ENCODE measurements around the gene ENTPD6. TPM values are rescaled to one million over a fixed set of nuclear protein-coding genes. Genes with fewer than 3 reads are reported as not detected.

Gene ENTPD6
- total RNA-seq, 1 donor from 2014 or later, result 57.8 TPM

GRCh38 chr20:25177890-25178321 lies 17.6 kb upstream of the ENTPD6 start:
- peaks cover 14% of the 10 kb centered on the region for H3K9me3 Mint-ChIP-seq (ENCODE audit: unreplicated experiment)
- H3K27me3 Mint-ChIP-seq (ENCODE audit: low read depth, unreplicated experiment), result peaks cover 40% of the 10 kb centered on the region
- Histone ChIP-seq H3K9ac (ENCODE audit: low read length) (no peak overlapping the region), H3K4me2 (ENCODE audit: low read length) (peak overlapping the region; percentile 63), H3K36me3 (ENCODE audit: insufficient read depth, low read length) (no peaks in the 10 kb centered on the region), H3K9me3 (ENCODE audit: insufficient read depth, low read depth, low read length) (no peaks in the 10 kb centered on the region), H3K27ac (ENCODE audit: low read depth, low read length) (no peak overlapping the region), H3K79me2 (ENCODE audit: insufficient read depth, low read length) (no peaks in the 10 kb centered on the region), H3K27me3 (ENCODE audit: insufficient read depth, low read length) (no peaks in the 10 kb centered on the region), H3K4me1 (ENCODE audit: insufficient read depth, low read length) (peaks cover 21% of the 10 kb centered on the region), H2AFZ (ENCODE audit: low read depth, low read length) (no peak overlapping the region), H4K20me1 (ENCODE audit: insufficient read depth, low read length) (no peaks in the 10 kb centered on the region), H3K4me3 (ENCODE audit: insufficient read depth, low read depth, low read length) (no peak overlapping the region)
- no peak overlapping the region for H3K4me3 Mint-ChIP-seq (ENCODE audit: unreplicated experiment)
- no peak overlapping the region for H3K27ac Mint-ChIP-seq (ENCODE audit: unreplicated experiment)
- H3K36me3 Mint-ChIP-seq (ENCODE audit: low read depth, unreplicated experiment), result no peaks in the 10 kb centered on the region
- FAIRE-seq (no peak), DNase-seq (ENCODE audit: low read depth) (peak; percentile 54)
- peaks cover 11% of the 10 kb centered on the region for H3K4me1 Mint-ChIP-seq (ENCODE audit: low read depth, unreplicated experiment)
- TF ChIP-seq EZH2 (IDR thresholded peaks at IDR 0.05; ENCODE audit: insufficient read depth, low read length) (no peak), CTCF (IDR thresholded peaks at IDR 0.05; ENCODE audit: insufficient read depth, low read depth, low read length) (no peak)

- peaks cover 21% of the 10 kb centered on the region for H3K4me1 ChIP-seq (ENCODE audit: insufficient read depth, low read length)
- no peaks in the 10 kb centered on the region for H3K79me2 ChIP-seq (ENCODE audit: insufficient read depth, low read length)
- Mint-ChIP-seq H3K27me3 (ENCODE audit: low read depth, unreplicated experiment) (peaks cover 39% of the 10 kb centered on the region), H3K4me1 (ENCODE audit: low read depth, unreplicated experiment) (peaks cover 11% of the 10 kb centered on the region), H3K36me3 (ENCODE audit: low read depth, unreplicated experiment) (no peaks in the 10 kb centered on the region), H3K9me3 (ENCODE audit: unreplicated experiment) (peaks cover 13% of the 10 kb centered on the region), H3K4me3 (ENCODE audit: unreplicated experiment) (no peak overlapping the region), H3K27ac (ENCODE audit: unreplicated experiment) (no peak overlapping the region)
- H3K4me2 ChIP-seq (ENCODE audit: low read length), result peak overlapping the region; percentile 63
- H3K27ac ChIP-seq (ENCODE audit: low read depth, low read length), result peak overlapping the region; percentile 30
- no peak overlapping the region for H3K4me3 ChIP-seq (ENCODE audit: insufficient read depth, low read depth, low read length)
- H3K9ac ChIP-seq (ENCODE audit: low read length), result peak overlapping the region; percentile 23
- FAIRE-seq (peak; percentile 94), DNase-seq (ENCODE audit: low read depth) (peak; percentile 85)
- TF ChIP-seq CTCF (IDR thresholded peaks at IDR 0.05; ENCODE audit: insufficient read depth, low read depth, low read length) (peak; percentile 93), EZH2 (IDR thresholded peaks at IDR 0.05; ENCODE audit: insufficient read depth, low read length) (no peak)
- H2AFZ ChIP-seq (ENCODE audit: low read depth, low read length), result peak overlapping the region; percentile 46
- no peaks in the 10 kb centered on the region for H3K36me3 ChIP-seq (ENCODE audit: insufficient read depth, low read length)
- H4K20me1 ChIP-seq (ENCODE audit: insufficient read depth, low read length), result no peaks in the 10 kb centered on the region
- no peaks in the 10 kb centered on the region for H3K27me3 ChIP-seq (ENCODE audit: insufficient read depth, low read length)
- H3K9me3 ChIP-seq (ENCODE audit: insufficient read depth, low read depth, low read length), result no peaks in the 10 kb centered on the region
Observed at GRCh38 chr20:25178563-25179438, 16.7 kb upstream of the ENTPD6 start.
